ENCODE results near the gene TPT1.

GRCh38 chr13:45364876-45365557 is 24.0 kb upstream of the TPT1 start:
- TF ChIP-seq CTCF (conservative IDR thresholded peaks at IDR 0.05 in 1 of 2, IDR thresholded peaks at IDR 0.05 in 1 of 2; ENCODE audit: extremely low read depth in 1 of 2, insufficient read depth in 1 of 2, low read depth in 1 of 2, low read length in 2 of 2), result no peak
- TF ChIP-seq EZH2 (IDR thresholded peaks at IDR 0.05; ENCODE audit: borderline replicate concordance, low read length), result no peak

All from mammary epithelial cell (primary cell).